KMS-11 (cell line): Measurements from ENCODE around the gene S100A1.

Experiments used
- H2AFZ ChIP-seq: fragments of 200-600 bp; sonication (generic); 2 replicates; pipeline ENCODE4 v1.6.1; 2016; ENCODE audit warnings: antibody characterized with exemption, mixed run types, low read depth
- H3K27ac ChIP-seq: fragments of 200-600 bp; sonication (generic); 2 replicates; pipeline ENCODE4 v1.6.1; 2016; ENCODE audit warnings: mild to moderate bottlenecking, mixed run types
- H3K27me3 ChIP-seq: fragments of 200-600 bp; sonication (generic); 2 replicates; pipeline ENCODE4 v1.6.1; 2017; ENCODE audit warnings: mild to moderate bottlenecking, low read depth, mixed run types, moderate library complexity; ENCODE audit not compliant: insufficient read depth
- H3K36me3 ChIP-seq: fragments of 200-600 bp; sonication (generic); 2 replicates; pipeline ENCODE4 v1.6.1; 2017; ENCODE audit warnings: mild to moderate bottlenecking, mixed run types; ENCODE audit not compliant: insufficient read depth
- H3K4me1 ChIP-seq: fragments of 200-600 bp; sonication (generic); 2 replicates; pipeline ENCODE4 v1.6.1; 2016; ENCODE audit warnings: mild to moderate bottlenecking, low read depth, mixed run types; ENCODE audit not compliant: poor library complexity, severe bottlenecking
- H3K4me2 ChIP-seq: fragments of 200-600 bp; sonication (generic); 2 replicates; pipeline ENCODE4 v1.7.0; 2016; ENCODE audit warnings: mild to moderate bottlenecking, mixed run types
- H3K4me3 ChIP-seq: fragments of 200-600 bp; sonication (generic); IDR thresholded peaks from 2 replicates; pipeline ENCODE4 v1.6.1; 2017; ENCODE audit warnings: low read depth, low read length, mixed read lengths; ENCODE audit not compliant: insufficient read depth
- H3K79me2 ChIP-seq: fragments of 200-600 bp; sonication (generic); 2 replicates; pipeline ENCODE4 v1.6.1; 2016; ENCODE audit warnings: low read depth, mixed run types; ENCODE audit not compliant: insufficient read depth
- H3K9ac ChIP-seq: fragments of 200-600 bp; sonication (generic); 2 replicates; pipeline ENCODE4 v1.6.1; 2016; ENCODE audit warnings: mild to moderate bottlenecking, mixed run types
- H4K20me1 ChIP-seq: fragments of 200-600 bp; sonication (generic); 2 replicates; pipeline ENCODE4 v1.6.1; 2016; ENCODE audit warnings: mild to moderate bottlenecking, mixed run types; ENCODE audit not compliant: insufficient read depth
- CTCF ChIP-seq: fragments of 200-600 bp; sonication (generic); conservative IDR thresholded peaks from 2 replicates; pipeline ENCODE4 v1.6.1; 2017; ENCODE audit warnings: low read depth, mild to moderate bottlenecking, antibody characterized with exemption, low read length, moderate library complexity, mixed read lengths

Gene S100A1

GRCh38 chr1:153588482-153588881 lies 39.8 kb upstream of the S100A1 start:
- no peak overlapping the region for H2AFZ ChIP-seq
- no peak for TF ChIP-seq CTCF
- no peaks in the 10 kb centered on the region for H4K20me1 ChIP-seq
- H3K27ac ChIP-seq = no peak overlapping the region
- H3K4me1 ChIP-seq = no peaks in the 10 kb centered on the region
- no peaks in the 10 kb centered on the region for H3K27me3 ChIP-seq
- H3K9ac ChIP-seq = no peak overlapping the region
- no peak overlapping the region for H3K4me3 ChIP-seq
- no peaks in the 10 kb centered on the region for H3K36me3 ChIP-seq
- H3K4me2 ChIP-seq = no peak overlapping the region
- H3K79me2 ChIP-seq = no peaks in the 10 kb centered on the region

GRCh38 chr1:153592748-153593147 lies 35.5 kb upstream of the S100A1 start:
- no peaks in the 10 kb centered on the region for H4K20me1 ChIP-seq
- H3K27ac ChIP-seq = no peak overlapping the region
- TF ChIP-seq CTCF = no peak
- no peak overlapping the region for H3K9ac ChIP-seq
- H3K4me3 ChIP-seq = no peak overlapping the region
- no peaks in the 10 kb centered on the region for H3K79me2 ChIP-seq
- no peak overlapping the region; the same call in 1 of the 2 replicates for H2AFZ ChIP-seq
- H3K4me1 ChIP-seq = no peaks in the 10 kb centered on the region
- H3K4me2 ChIP-seq = no peak overlapping the region
- no peaks in the 10 kb centered on the region for H3K27me3 ChIP-seq
- no peaks in the 10 kb centered on the region for H3K36me3 ChIP-seq

- no peaks in the 10 kb centered on the region for H3K4me1 ChIP-seq
- H3K4me3 ChIP-seq = no peak overlapping the region
- H4K20me1 ChIP-seq = no peaks in the 10 kb centered on the region
- no peaks in the 10 kb centered on the region for H3K79me2 ChIP-seq
- H3K9ac ChIP-seq = no peak overlapping the region
- TF ChIP-seq CTCF = no peak
- no peak overlapping the region for H2AFZ ChIP-seq
- no peaks in the 10 kb centered on the region for H3K36me3 ChIP-seq
- H3K4me2 ChIP-seq = no peak overlapping the region
- H3K27ac ChIP-seq = no peak overlapping the region
- no peaks in the 10 kb centered on the region for H3K27me3 ChIP-seq
Measured at GRCh38 chr1:153597206-153597605, 31.0 kb upstream of the S100A1 start.

GRCh38 chr1:153598309-153599172 lies 29.7 kb upstream of the S100A1 start:
- no peak for TF ChIP-seq CTCF
- H3K4me1 ChIP-seq = no peaks in the 10 kb centered on the region
- no peak overlapping the region for H3K27ac ChIP-seq
- H2AFZ ChIP-seq = no peak overlapping the region
- no peaks in the 10 kb centered on the region for H3K36me3 ChIP-seq
- no peak overlapping the region for H3K9ac ChIP-seq
- H4K20me1 ChIP-seq = no peaks in the 10 kb centered on the region
- no peaks in the 10 kb centered on the region for H3K79me2 ChIP-seq
- H3K4me3 ChIP-seq = no peak overlapping the region
- H3K4me2 ChIP-seq = no peak overlapping the region
- H3K27me3 ChIP-seq = no peaks in the 10 kb centered on the region
